Neural cell (in vitro differentiated cells): ENCODE results near the gene AFF2. TPM values are rescaled to one million over a fixed set of nuclear protein-coding genes. Genes with fewer than 3 reads are reported as not detected.

Experiments
- H2AFZ ChIP-seq: fragments of 200-600, 300-800 bp; sonication (generic), shearing (Covaris generic); 2 replicates; pipeline ENCODE4 v1.6.0; 2014; ENCODE audit warnings: low read depth, mild to moderate bottlenecking, antibody characterized with exemption, low read length, moderate library complexity
- H3F3A ChIP-seq: fragments of 200-600 bp; shearing (Covaris generic); 2 replicates; pipeline ENCODE4 v1.6.1; 2016; ENCODE audit warnings: mild to moderate bottlenecking, moderate library complexity, mixed read lengths, antibody characterized with exemption, low read length; ENCODE audit not compliant: insufficient read depth, poor library complexity, severe bottlenecking
- H3K27ac ChIP-seq: fragments of 200-600, 300-800 bp; sonication (generic), shearing (Covaris generic); 2 replicates; pipeline ENCODE4 v1.5.1; 2014; ENCODE audit warnings: mild to moderate bottlenecking, low read length, moderate library complexity
- H3K27me3 ChIP-seq: fragments of 300-800, 200-600 bp; sonication (generic), shearing (Covaris generic); 2 replicates; pipeline ENCODE4 v1.6.0; 2014; ENCODE audit warnings: mild to moderate bottlenecking, low read depth, low read length, moderate library complexity; ENCODE audit not compliant: insufficient read depth
- H3K36me3 ChIP-seq: fragments of 300-800, 200-600 bp; sonication (generic), shearing (Covaris generic); 2 replicates; pipeline ENCODE4 v1.5.1; 2014; ENCODE audit warnings: mild to moderate bottlenecking, antibody characterized with exemption, low read length, moderate library complexity; ENCODE audit not compliant: insufficient read depth
- H3K4me2 ChIP-seq: fragments of 300-800, 200-600 bp; sonication (generic), shearing (Covaris generic); 2 replicates; pipeline ENCODE4 v1.6.0; 2014; ENCODE audit warnings: mild to moderate bottlenecking, low read length
- H3K4me3 ChIP-seq: fragments of 300-800, 200-600 bp; sonication (generic), shearing (Covaris generic); 2 replicates; pipeline ENCODE4 v1.5.1; 2014; ENCODE audit warnings: mild to moderate bottlenecking, low read length, moderate library complexity
- H3K79me2 ChIP-seq: fragments of 200-600 bp; shearing (Covaris generic); replicated peaks from 2 replicates; pipeline ENCODE4 v1.6.0; 2014; ENCODE audit warnings: mild to moderate bottlenecking, low read length, moderate library complexity; ENCODE audit not compliant: insufficient read depth
- H3K9ac ChIP-seq: fragments of 300-800, 200-600 bp; sonication (generic), shearing (Covaris generic); 2 replicates; pipeline ENCODE4 v1.6.1; 2016; ENCODE audit warnings: mild to moderate bottlenecking, low read length, mixed read lengths
- H3K9me2 ChIP-seq: fragments of 200-600 bp; shearing (Covaris generic); 2 replicates; pipeline ENCODE4 v1.6.1; 2016; ENCODE audit warnings: mild to moderate bottlenecking, low read length, mixed read lengths; ENCODE audit not compliant: insufficient read depth
- H3K9me3 ChIP-seq: fragments of 200-600, 300-800 bp; sonication (generic), shearing (Covaris generic); 2 replicates; pipeline ENCODE4 v1.6.1; 2016; ENCODE audit warnings: mild to moderate bottlenecking, mixed run types, low read length, moderate library complexity, mixed read lengths
- H4K20me1 ChIP-seq: fragments of 200-600 bp; shearing (Covaris generic); 2 replicates; pipeline ENCODE4 v1.6.1; 2016; ENCODE audit warnings: mild to moderate bottlenecking, mixed run types; ENCODE audit not compliant: insufficient read depth
- EP300 ChIP-seq: fragments of 450-650 bp; conservative IDR thresholded peaks from 2 replicates; pipeline ENCODE4 v1.6.1; 2014; ENCODE audit warnings: antibody characterized with exemption, mild to moderate bottlenecking, moderate library complexity; ENCODE audit not compliant: poor library complexity, severe bottlenecking
- EZH2 ChIP-seq: fragments of 200-600, 300-800 bp; shearing (Covaris generic), sonication (generic); IDR thresholded peaks from 2 replicates; pipeline ENCODE4 v1.6.1; 2014; ENCODE audit warnings: antibody characterized with exemption, low read length, borderline replicate concordance, mild to moderate bottlenecking; ENCODE audit not compliant: insufficient read depth, poor library complexity, severe bottlenecking
- MXI1 ChIP-seq: fragments of 450-650 bp; conservative IDR thresholded peaks from 2 replicates; pipeline ENCODE4 v1.6.1; 2014; ENCODE audit warnings: antibody characterized with exemption, mild to moderate bottlenecking; ENCODE audit not compliant: poor library complexity, severe bottlenecking
- POLR2AphosphoS5 ChIP-seq: IDR thresholded peaks from 2 replicates; pipeline ENCODE4 v1.6.1; 2012
- RAD21 ChIP-seq: fragments of 450-650 bp; conservative IDR thresholded peaks from 2 replicates; pipeline ENCODE4 v1.6.1; 2014; ENCODE audit warnings: antibody characterized with exemption, mild to moderate bottlenecking, moderate library complexity
- SMC3 ChIP-seq: fragments of 450-650 bp; conservative IDR thresholded peaks from 2 replicates; pipeline ENCODE4 v1.6.1; 2014; ENCODE audit warnings: antibody characterized with exemption, mild to moderate bottlenecking, moderate library complexity; ENCODE audit not compliant: poor library complexity
- TAF1 ChIP-seq: IDR thresholded peaks from 2 replicates; pipeline ENCODE4 v1.6.1; 2012; ENCODE audit warnings: low read depth
- polyA plus RNA-seq: library from polyadenylated mRNA; depleted of rRNA; stranded (reverse); fragments of >200 nt; gene quantifications from 2 replicates; pipeline ENCODE4 v1.2.3, GENCODE V29; 2014
- TF ChIP-seq, protein P1 (sequence below): IDR thresholded peaks from 2 replicates; pipeline ENCODE4 v1.6.1; 2012; ENCODE audit warnings: borderline replicate concordance
- TF ChIP-seq, protein P2 (sequence below): fragments of 450-650 bp; IDR thresholded peaks from 2 replicates; pipeline ENCODE4 v1.5.1; 2014; ENCODE audit warnings: antibody characterized with exemption, mild to moderate bottlenecking, moderate library complexity; ENCODE audit not compliant: poor library complexity, severe bottlenecking

The AFF2 gene
- polyA plus RNA-seq, 1 donor from 2014 or later: 10.5 TPM

DNA sequence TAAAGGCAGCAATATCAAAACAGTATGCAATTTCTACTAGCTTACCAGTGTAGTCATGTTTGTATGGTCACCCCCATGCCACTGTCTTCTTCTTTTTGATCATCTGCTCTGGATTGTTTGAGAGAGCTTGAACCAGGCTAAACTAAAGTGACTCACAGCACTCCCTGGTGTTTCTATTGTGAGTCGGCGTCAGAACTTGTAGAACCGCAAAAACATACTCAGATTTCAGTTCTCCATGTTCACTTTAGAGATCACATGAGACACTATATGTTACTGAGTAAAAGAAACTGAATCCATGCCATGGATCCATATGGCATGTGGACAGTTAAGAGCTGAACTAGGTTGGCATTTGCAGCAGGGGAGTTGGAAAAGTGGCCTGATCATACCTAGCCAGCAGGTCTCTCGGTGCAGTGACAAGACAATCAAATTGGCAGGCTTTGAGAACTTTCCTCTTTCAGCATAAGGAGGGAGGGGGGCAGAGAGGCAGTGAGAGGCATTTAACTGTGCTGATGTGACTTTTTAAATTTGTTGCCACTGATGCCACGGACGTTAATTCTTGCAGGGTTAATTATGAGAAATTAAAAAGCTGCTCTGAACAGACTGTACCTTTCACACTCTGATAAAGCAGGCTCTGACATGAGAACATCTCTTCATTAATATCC is 88.4 kb downstream of the AFF2 start:
- Histone ChIP-seq H3K9me2 (no peaks in the 10 kb centered on the region), H3K9me3 (no peaks in the 10 kb centered on the region), H3K4me3 (no peak overlapping the region), H3K9ac (no peak overlapping the region), H3K27ac (no peak overlapping the region), H4K20me1 (no peaks in the 10 kb centered on the region), H2AFZ (no peak overlapping the region), H3K27me3 (no peaks in the 10 kb centered on the region), H3K36me3 (no peaks in the 10 kb centered on the region), H3F3A (no peaks in the 10 kb centered on the region), H3K79me2 (no peaks in the 10 kb centered on the region), H3K4me2 (no peak overlapping the region)
- TF ChIP-seq EZH2 (no peak), RAD21 (no peak), POLR2AphosphoS5 (no peak), SMC3 (no peak), TAF1 (no peak), MXI1 (no peak), EP300 (no peak)
- TF ChIP-seq, protein P1, sequence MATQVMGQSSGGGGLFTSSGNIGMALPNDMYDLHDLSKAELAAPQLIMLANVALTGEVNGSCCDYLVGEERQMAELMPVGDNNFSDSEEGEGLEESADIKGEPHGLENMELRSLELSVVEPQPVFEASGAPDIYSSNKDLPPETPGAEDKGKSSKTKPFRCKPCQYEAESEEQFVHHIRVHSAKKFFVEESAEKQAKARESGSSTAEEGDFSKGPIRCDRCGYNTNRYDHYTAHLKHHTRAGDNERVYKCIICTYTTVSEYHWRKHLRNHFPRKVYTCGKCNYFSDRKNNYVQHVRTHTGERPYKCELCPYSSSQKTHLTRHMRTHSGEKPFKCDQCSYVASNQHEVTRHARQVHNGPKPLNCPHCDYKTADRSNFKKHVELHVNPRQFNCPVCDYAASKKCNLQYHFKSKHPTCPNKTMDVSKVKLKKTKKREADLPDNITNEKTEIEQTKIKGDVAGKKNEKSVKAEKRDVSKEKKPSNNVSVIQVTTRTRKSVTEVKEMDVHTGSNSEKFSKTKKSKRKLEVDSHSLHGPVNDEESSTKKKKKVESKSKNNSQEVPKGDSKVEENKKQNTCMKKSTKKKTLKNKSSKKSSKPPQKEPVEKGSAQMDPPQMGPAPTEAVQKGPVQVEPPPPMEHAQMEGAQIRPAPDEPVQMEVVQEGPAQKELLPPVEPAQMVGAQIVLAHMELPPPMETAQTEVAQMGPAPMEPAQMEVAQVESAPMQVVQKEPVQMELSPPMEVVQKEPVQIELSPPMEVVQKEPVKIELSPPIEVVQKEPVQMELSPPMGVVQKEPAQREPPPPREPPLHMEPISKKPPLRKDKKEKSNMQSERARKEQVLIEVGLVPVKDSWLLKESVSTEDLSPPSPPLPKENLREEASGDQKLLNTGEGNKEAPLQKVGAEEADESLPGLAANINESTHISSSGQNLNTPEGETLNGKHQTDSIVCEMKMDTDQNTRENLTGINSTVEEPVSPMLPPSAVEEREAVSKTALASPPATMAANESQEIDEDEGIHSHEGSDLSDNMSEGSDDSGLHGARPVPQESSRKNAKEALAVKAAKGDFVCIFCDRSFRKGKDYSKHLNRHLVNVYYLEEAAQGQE: no peak
- TF ChIP-seq, protein P2, sequence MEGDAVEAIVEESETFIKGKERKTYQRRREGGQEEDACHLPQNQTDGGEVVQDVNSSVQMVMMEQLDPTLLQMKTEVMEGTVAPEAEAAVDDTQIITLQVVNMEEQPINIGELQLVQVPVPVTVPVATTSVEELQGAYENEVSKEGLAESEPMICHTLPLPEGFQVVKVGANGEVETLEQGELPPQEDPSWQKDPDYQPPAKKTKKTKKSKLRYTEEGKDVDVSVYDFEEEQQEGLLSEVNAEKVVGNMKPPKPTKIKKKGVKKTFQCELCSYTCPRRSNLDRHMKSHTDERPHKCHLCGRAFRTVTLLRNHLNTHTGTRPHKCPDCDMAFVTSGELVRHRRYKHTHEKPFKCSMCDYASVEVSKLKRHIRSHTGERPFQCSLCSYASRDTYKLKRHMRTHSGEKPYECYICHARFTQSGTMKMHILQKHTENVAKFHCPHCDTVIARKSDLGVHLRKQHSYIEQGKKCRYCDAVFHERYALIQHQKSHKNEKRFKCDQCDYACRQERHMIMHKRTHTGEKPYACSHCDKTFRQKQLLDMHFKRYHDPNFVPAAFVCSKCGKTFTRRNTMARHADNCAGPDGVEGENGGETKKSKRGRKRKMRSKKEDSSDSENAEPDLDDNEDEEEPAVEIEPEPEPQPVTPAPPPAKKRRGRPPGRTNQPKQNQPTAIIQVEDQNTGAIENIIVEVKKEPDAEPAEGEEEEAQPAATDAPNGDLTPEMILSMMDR: no peak

DNA sequence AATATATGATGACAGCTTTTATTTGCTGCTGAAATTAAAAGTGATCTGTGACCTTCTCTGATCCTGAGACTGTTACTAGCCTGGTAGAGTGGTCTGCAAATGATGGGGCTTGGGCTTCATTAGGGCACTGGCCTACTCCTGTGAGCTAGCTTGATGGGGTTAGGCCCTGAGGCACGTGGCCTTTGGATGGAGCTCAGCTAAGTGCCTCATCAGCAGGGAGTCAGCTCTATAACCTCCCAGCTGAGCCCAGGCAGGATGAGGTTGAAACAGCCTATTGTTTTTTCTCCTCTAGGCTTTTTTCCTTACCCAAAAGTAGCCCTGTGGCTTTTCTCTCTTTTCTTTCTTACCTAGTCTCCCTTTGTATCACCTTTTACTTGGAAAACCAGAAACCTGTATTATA is 92.2 kb downstream of the AFF2 start:
- Histone ChIP-seq H3K4me3 (no peak overlapping the region), H3K36me3 (no peaks in the 10 kb centered on the region), H3K9ac (no peak overlapping the region), H3K4me2 (no peak overlapping the region), H3K79me2 (no peaks in the 10 kb centered on the region), H3K27me3 (no peaks in the 10 kb centered on the region), H3K9me3 (no peaks in the 10 kb centered on the region), H4K20me1 (no peaks in the 10 kb centered on the region), H3K27ac (no peak overlapping the region), H3K9me2 (no peaks in the 10 kb centered on the region), H2AFZ (no peak overlapping the region), H3F3A (no peaks in the 10 kb centered on the region)
- no peak for TF ChIP-seq POLR2AphosphoS5
- TF ChIP-seq, protein P1: no peak
- TF ChIP-seq EZH2: no peak
- TF ChIP-seq MXI1: no peak
- TF ChIP-seq TAF1: no peak
- TF ChIP-seq RAD21: no peak
- TF ChIP-seq EP300: no peak
- TF ChIP-seq SMC3: no peak
- TF ChIP-seq, protein P2: no peak
